ENCODE data around the gene DACT3.

The DACT3 gene

GRCh38 chr19:46609511-46610412, 51.2 kb downstream of the DACT3 start:
- no peak for DNase-seq

GRCh38 chr19:46608581-46609345, 52.2 kb downstream of the DACT3 start:
- no peak for DNase-seq

GRCh38 chr19:46608178-46608577, 52.8 kb downstream of the DACT3 start:
- DNase-seq = no peak

- no peak for DNase-seq
These were observed 53.5 kb downstream of the DACT3 start for GRCh38 chr19:46607448-46607841.

GRCh38 chr19:46606681-46607447, 54.1 kb downstream of the DACT3 start:
- no peak for DNase-seq

- DNase-seq = no peak
These were observed 55.0 kb downstream of the DACT3 start for GRCh38 chr19:46606019-46606418.

GRCh38 chr19:46605356-46605821, 55.6 kb downstream of the DACT3 start:
- no peak for DNase-seq

- DNase-seq = no peak
These were observed 56.1 kb downstream of the DACT3 start for GRCh38 chr19:46604781-46605355.

GRCh38 chr19:46603752-46604231, 57.2 kb downstream of the DACT3 start:
- DNase-seq = no peak

- no peak for DNase-seq
These were observed 57.8 kb downstream of the DACT3 start for GRCh38 chr19:46603195-46603637.

GRCh38 chr19:46602392-46603194, 58.4 kb downstream of the DACT3 start:
- DNase-seq = no peak

GRCh38 chr19:46601318-46602224, 59.4 kb downstream of the DACT3 start, which contains the start of gene CALM3:
CALM3 (plus strand) TSS chr19:46601330; CDS start chr19:46601435, 105 bp downstream.
- DNase-seq = no peak

- DNase-seq = peak; percentile 94
These were observed 60.3 kb downstream of the DACT3 start for GRCh38 chr19:46600384-46601317.

- no peak for DNase-seq
These were observed 61.1 kb downstream of the DACT3 start for GRCh38 chr19:46599716-46600373.

- no peak for DNase-seq
These were observed 62.5 kb downstream of the DACT3 start for GRCh38 chr19:46598372-46598917.

Measured in CD4-positive, alpha-beta T cell treated with Interferon gamma for 1 hour (primary cell).